Putamen (tissue), 1 donor: ENCODE measurements around the gene PRR16.
"Not testable (repeated sequence)": the region's sequence is repeated elsewhere in the genome, so short reads cannot be mapped to it uniquely, and the experiment has no call there.

Experiments
- DNase-seq: peaks from one replicate; pipeline ENCODE4 v3.0.0-alpha.2; 2016; ENCODE audit warnings: low spot score

Gene PRR16

DNA sequence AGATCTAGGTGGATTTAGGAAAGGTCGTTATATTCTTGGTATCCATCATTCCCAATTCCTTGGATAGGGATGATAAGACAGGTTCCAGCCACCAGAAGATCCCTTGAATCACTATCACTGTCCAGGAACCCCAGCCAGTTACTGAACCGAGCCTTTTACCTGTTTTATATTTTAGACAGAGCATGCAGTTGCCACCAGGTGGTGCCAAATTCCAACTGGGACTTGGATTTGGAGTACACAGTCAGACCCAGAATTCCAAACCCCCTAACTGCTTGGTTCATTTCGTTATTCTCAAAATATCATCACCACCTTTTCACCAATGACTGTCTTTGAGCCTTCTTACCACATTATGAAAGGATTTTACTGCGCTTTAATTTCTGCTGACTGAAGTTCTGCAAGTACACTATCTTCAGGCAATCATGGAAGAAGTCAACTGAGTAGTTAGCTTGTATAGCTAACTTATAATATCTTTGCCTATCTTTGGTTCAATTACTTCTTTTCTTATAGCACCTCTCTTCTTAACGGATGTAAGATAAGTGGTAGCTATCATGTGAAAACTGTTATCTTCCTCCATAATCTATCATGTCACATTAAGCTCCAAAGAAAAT is 191.8 kb downstream of the PRR16 start:
- DNase-seq, result no peak

DNA sequence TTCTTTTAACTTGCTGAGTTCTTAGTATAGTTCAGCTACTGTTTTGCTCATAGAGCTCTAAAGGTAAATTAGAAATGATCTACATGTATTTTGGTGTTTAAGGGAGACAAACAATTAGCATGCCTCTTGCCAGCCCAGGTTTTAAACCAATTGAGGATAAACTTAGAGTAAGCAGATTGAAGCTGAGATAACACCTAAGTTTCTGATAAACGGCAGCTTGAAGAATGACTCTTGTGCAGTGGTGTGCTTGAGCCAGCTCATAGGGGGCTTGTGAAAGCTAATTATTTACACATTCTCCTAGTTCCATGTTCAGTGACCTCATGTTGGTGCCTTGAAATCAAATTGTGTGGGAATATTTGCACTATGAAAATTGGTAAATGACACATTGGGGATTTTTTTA is 193.0 kb downstream of the PRR16 start:
- no peak for DNase-seq

DNA sequence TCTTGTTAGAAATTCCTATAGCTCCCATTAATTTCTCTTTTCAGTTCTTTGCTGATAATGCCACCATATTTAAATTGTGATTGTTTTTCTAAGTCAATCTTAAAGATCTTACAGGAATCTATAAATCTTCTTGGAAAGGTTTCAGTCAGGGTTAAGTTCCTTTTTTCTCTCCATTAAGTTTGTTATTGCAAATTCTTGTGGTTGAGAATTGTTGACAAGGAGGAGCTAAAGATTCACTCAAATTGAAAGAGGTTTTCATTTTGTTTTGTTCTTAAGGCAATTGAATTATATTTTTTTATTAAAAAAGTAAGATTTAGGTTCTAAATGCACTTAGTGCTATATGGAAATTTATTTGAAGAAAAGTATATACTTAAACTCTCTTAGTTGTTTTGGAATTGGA is 213.4 kb downstream of the PRR16 start:
- DNase-seq, result no peak

DNA sequence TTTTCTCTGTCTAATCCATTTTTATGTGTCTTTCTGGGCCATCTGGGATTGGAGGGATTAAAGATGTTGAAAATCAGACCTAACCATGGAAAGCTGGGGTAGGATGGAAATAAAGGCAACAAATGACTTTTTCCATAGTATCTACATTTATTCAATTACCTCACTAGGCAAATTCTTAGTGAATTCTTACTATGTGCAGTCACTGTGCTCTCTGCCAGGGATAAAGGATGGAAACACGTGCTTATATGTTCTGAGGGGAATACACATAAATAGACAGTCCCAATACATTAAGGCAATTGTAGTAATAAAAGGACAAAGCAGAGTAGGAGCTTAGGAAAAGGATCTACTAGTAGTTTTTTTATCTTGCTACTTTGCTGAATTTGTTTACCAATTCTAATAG is 214.2 kb downstream of the PRR16 start:
- no peak for DNase-seq

DNA sequence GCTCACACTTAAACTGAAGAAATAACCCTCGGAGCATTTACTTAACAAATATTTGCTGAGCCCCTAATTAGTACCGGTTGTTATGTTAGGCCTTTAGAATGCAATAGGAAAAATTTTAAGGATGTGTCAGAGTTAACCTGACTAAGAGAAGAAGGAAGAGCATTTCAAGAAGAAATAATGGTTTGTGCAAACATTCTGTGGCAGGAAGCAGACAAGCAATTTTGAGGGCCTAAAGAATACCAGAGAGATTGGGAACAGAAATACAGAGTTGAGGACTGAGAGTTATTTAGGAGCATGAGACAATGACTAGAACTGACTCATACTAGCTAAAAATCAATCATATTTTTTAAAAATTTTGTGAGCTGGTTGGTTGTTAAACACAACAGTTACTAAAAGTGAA is 218.8 kb downstream of the PRR16 start:
- DNase-seq, result no peak

DNA sequence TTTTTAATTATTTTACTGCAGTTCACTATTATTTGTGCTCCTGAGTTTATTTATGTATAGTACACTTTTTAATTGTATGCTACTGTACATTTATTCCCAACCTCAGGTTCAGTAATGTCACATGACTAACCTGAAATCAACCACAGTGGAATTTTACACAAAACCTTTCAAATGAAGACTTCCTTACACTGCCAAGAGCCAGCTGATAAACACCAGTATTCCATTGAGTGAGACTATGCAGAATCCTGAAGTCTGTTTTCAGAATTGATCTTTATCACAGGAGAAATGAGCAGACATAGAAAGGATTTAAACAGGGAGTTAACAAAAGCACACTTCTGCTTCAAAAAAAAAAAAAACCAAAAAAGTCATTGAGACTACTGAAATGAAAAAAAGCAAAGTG is 219.5 kb downstream of the PRR16 start:
- no peak for DNase-seq

DNA sequence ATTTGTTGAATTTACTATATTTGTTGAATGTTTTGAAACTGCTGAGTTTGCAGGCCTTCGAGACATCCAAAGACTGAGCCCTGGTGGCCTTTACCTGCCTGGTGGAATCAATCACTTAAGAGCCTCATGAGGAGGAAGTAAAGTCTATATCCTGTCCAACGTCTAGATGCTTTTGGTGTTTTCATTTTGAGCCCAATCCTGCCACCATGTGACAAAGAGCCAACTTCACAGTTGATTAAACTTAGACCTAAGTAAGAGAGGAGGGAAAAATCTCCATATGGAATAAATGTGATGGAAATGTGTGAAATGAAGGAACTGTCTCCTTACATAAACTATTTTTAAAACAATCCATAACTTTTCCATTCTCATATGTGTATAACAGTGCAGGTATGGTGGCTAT is 220.1 kb downstream of the PRR16 start:
- DNase-seq, result no peak

DNA sequence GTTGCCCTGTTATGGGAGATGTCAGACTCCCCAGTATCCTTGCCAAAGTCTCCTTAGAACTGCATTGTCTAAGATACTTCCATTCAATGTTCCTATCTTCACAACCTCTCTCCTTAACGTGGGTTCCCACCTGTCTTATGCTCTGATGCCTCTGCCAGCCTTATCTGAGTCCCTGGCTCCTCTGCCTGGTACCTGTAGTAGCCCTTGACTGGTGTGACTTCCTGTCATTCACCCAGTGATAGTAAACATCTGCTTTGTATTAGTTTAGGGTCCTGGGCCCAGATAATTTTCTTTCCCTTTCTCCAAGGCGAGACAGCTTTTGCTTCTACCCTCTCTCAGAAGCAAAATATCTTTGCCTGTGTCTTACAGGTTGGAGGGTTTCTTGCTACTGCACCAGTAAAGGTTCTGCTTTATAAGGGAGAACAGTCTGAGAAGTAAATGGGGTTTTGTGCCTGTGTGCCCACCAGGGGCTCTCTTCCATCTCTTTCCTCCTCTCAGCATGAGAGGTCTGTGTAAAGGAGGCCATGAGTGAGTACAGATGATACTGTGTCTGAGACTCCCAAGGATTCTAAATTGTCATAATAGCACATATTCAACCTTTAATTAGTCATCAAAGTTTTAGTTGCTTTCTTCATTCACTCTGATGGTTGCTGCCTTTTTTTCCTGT is 220.8 kb downstream of the PRR16 start:
- no peak for DNase-seq

DNA sequence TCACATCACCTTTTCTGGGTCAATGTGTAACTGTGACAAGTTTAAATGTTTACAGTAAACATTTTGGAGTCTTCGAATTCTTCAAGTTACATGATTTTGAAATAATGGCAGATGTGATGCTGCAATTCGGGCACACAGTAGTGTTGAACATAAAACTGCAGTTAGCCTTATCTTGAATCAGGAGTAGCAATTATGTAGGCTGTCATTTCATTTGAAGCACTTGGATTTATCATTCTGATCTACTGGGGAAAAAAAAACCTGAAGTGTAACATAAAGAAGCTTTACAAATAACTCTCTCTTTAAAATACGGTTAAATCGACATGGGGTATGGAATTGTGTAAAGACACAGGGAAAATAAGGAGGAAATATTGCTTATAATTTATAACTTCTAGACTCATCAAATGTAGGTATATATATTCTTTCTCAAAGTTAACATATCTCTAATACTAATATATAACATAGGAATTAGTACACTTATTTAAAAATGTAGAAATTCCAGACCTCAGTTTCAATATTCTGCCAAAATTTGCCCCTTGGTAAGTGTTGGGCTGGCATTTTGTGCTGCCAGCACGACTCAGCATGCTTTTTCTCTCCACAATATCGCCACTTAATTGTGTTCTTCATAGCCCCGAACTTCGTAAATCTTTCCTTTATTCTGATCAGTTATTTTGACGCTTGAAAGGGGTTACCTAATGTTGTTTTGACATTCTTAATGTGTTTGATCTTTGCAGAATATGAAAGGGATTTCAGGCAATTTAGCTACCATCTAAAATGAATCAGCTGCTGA is 226.7 kb downstream of the PRR16 start:
- peak; percentile 28 for DNase-seq

DNA sequence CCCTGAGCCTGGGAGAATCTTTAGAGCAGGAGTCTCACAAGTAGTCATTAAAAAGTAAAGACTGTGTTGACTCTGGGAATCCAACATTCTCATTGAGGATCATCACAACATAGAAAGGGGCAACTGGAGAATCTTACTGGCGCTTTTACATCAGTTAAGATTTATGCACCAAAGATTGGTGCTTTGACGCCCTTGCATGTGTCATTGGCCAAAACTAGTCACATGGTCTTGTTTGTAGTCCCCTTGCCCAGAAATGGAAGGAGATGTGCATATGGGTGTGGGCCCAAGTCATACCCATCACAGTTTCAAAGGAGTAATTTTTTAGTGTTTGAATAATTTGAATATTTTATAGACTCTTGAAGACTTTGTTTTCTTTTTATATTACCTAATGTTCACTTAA is 228.2 kb downstream of the PRR16 start:
- no peak for DNase-seq

DNA sequence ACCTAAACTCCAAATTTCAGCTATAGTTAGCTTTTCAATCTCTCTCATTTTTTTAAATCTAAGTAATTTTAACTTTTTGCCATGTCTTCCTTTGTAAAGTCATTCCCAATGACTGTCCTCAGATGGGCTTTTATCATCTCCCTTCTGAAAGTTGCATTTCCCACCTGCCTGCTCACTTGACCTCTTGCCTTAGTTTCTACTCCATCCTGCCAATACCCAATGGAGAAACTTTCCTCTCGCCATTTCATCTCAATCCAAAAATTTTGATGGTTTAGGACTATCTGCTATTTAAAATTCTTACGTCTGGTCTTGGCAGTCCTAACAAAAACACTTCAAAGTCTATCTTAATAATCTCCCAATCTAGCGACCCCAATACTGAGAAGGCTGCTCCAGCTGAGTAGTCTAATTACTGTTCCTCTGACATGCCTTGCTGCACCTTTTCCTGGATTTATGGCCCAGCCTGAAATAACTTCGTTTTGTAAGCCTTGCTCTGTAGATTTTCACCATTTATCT is 231.3 kb downstream of the PRR16 start:
- no peak for DNase-seq

DNA sequence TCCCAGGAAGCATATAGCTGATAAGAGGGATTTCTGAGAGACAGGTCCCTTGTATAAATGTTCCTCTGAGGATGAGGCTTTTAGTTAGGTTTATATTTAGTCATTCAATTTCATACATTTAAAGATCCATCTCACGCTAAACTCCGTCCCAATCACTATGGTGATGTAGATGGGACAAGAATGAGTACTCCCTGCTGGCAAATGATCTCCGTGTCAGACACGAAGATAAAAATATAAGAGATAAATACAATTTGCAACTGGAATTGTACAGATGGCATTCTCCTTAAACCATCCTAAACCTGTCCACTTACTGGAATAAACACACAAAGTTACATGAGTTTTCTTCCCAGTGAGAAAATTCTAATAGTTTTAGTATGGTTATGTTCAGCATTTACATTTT is 233.0 kb downstream of the PRR16 start:
- no peak for DNase-seq

DNA sequence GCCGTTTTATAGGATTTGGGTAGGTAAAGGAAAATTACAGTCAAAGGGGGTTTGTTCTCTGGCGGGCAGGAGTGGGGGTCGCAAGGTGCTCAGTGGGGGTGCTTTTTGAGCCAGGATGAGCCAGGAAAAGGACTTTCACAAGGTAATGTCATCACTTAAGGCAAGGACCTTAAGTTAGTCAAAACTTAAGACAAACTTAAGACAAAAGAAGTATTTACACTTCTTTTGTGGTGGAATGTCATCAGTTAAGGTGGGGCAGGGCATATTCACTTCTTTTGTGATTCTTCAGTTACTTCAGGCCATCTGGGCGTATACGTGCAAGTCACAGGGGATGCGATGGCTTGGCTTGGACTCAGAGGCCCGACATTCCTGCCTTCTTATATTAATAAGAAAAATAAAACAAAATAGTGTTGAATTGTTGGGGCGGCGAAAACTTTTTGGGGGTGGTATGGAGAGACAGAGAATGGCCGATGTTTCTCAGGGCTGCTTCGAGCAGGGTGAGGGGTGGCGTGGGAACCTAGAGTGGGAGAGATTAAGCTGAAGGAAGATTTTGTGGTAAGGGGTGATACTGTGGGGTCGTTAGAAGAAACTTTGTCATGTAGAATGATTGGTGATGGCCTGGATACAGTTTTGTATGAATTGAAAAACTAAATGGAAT is 233.7 kb downstream of the PRR16 start:
- not testable (repeated sequence) for DNase-seq

DNA sequence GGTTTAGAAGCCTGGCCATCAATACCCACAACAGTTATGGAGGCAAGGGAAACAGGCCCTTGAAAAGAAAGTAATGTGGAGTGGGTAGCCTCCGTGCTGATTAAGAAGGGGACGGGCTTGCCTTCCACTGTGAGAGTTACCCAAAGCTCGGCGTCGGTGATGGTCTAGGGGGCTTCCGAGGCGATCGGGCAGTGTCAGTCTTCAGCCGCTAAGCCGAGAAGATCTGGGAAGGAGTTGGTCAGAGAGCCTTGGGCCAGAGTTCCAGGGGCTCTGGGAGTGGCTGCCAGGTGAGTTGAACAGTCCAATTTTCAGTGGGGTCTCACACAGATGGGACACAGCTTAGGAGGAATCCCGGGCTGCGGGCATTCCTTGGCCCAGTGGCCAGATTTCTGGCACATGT is 236.6 kb downstream of the PRR16 start:
- DNase-seq, result not testable (repeated sequence)

DNA sequence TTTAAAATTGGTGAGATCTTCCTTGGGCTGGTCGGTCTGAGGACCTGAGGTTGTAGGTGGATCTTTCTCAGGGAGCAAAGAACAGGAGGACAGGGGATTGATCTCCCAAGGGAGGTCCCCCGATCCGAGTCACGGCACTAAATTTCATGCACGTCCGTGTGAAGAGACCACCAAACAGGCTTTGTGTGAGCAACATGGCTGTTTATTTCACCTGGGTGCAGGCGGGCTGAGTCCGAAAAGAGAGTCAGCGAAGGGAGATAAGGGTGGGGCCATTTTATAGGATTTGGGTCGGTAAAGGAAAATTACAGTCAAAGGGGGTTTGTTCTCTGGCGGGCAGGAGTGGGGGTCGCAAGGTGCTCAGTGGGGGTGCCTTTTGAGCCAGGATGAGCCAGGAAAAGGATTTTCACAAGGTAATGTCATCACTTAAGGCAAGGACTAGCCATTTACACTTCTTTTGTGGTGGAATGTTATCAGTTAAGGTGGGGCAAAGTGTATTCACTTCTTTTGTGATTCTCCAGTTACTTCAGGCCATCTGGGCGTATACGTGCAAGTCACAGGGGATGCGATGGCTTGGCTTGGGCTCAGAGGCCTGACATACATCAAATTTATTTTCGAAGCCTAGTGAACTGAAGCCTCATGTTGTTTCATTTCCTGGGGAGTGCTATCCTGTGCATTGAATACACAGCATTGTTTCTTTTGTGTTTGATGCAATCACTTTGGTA is 238.9 kb downstream of the PRR16 start:
- DNase-seq, result not testable (repeated sequence)

DNA sequence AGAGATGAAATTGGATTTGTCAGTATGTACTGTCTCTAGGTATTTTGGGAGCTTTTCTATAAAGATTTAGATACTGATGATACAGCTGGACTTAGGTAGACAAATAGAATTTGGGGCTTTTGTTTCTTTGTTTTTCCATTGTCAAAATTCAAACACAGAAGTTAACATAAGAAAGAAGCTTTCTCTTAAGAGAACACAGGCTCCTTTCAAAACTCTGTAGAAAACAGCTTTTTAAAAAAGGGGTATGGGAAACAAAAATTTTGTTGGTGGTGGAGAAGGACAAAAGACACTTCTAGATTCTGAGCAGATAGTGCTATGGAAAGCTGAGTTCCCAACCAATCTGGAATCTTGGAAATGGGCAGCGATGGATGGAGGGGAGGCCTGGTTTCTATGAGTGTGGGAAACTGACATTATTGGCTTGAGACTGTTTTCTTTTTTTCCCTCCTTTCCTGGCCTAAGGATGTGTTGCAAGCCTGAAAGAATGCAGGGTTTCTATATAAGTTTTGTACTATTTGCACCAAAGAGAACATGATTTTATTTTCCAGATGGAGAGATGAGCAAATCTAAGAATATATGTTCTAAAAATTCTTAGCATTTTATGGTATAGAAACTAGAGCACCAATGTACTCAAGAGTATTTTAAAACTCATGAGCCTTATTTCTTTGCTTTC is 240.0 kb downstream of the PRR16 start:
- no peak for DNase-seq

DNA sequence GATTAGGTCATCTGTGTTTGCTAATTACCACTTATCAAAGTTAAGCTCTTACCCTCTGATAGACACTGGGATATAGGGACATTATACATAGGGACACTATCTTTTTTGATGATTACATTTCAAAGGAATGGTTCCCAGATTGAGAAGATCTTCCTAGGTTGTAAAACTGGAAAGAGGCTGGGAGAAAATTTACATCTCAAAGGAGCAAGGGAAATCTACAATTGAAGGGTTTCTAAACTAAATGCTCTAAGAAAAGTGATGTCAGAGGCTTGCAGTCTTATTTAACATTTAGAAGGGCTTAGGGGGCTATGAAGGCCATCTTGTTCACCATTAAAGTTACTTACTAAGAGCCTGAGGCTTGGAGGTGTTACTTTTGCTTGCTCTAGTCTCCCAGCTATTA is 242.8 kb downstream of the PRR16 start:
- no peak for DNase-seq

DNA sequence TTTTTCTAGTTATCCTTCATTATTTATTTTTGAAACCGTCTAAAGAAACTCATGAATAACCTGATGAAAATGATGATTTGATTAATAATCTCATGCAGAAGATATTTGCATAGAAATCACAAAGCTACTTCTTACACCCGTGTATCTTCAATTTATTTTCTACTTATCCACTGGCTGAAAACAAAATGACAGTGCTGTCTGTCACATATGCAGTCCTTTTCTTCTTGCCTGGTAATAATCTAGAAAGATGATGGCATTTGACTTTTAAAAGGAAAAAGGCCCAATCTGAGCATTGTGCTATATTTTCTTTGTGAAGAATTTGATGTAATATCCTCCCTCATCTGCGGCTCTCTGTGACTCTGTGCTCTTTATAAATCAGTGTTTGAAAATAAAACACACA is 253.3 kb downstream of the PRR16 start:
- no peak for DNase-seq

DNA sequence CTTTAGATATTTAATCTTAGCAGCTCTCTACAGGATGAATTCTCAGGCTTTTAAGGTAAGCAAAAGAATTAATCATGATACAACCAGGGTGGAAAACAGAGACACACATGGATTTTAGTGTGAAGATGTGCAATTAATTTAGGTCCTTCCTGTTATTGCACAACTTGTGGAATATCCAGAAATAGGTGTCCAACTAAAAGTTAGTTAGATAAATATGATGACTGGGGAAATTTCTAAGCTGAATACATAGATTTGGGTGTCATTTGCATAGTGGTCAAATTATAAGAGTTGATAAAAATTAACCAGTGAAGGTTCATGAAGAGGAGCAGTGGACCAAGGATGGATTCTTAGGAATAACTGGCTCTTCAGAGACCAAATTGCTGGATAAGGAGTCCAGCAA is 266.1 kb downstream of the PRR16 start:
- no peak for DNase-seq

DNA sequence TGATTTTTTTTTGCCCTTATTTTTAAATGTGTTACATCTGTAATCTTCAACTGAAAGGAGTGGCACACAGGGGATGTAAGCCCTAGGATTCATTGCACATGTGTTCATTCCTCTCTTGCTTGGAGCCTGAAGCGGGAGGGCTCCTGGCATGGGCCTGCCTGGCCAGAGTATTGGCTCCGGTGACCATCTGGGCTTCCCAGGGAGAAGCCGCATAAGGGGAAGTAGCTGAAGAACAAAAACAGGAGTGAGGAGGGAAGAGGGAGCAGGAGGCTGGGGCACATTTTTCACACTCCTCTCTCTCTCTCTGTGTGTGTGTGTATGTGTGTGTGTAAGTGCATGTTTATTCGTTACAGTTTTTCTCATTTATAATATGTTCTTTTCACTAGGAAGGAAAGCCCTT is 269.9 kb downstream of the PRR16 start:
- DNase-seq, result no peak

DNA sequence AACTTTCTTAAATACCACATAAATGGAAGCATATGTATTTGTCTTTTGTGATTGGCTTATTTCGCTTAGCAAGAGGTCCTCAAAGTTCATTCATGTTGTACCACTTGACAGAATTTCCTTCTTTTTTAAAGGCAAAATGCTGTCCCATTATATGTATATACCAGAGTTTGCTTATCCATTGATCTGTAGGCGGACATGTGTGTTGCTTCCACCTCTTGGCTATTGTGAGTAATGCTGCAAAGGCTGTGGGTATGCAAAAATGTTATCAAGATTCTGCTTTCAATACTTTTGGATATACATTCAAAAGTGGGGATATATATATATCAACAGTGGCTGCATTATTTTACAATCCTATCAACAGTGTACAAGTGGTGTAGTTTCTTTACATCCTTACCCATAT is 271.0 kb downstream of the PRR16 start:
- DNase-seq, result no peak
